Esophagus muscularis mucosa (tissue), 3 donors: ENCODE results near the gene PDSS2.

Experiments used
- CTCF ChIP-seq, 3 experiments: fragments of 200-600 bp in 2 of 3; fragments of 450-650 bp in 1 of 3; sonication (generic) in 2 of 3; IDR thresholded peaks; one replicate each; pipeline ENCODE4 v1.5.1; 2017 to 2019; ENCODE audit warnings: antibody characterized with exemption in 3 of 3, mild to moderate bottlenecking in 2 of 3, moderate library complexity in 1 of 3
- POLR2A ChIP-seq: fragments of 450-650 bp; IDR thresholded peaks from one replicate; pipeline ENCODE4 v1.6.1; 2017; ENCODE audit warnings: antibody characterized with exemption, moderate library complexity, mild to moderate bottlenecking, low read depth
- POLR2AphosphoS5 ChIP-seq, 2 donors: sonication (generic); formaldehyde crosslinking; IDR thresholded peaks; one replicate each; pipeline ENCODE4 v1.6.1; 2017; ENCODE audit warnings: antibody characterized with exemption in 2 of 2

GRCh38 chr6:107313776-107314175, 145.6 kb downstream of the PDSS2 start:
- TF ChIP-seq POLR2AphosphoS5 (IDR thresholded peaks at IDR 0.05), result no peak
- TF ChIP-seq CTCF (IDR thresholded peaks at IDR 0.05), result no peak
- no peak for TF ChIP-seq POLR2A
